HG03342 (cell line): ENCODE results near the gene ARID3B.

ENCODE experiments used
- ATAC-seq: cut with Tn5 transposase; IDR thresholded peaks from one replicate; pipeline ENCODE4 v1.9.1; 2021; ENCODE audit warnings: mild to moderate bottlenecking, moderate library complexity; ENCODE audit not compliant: unreplicated experiment

ARID3B gene

DNA sequence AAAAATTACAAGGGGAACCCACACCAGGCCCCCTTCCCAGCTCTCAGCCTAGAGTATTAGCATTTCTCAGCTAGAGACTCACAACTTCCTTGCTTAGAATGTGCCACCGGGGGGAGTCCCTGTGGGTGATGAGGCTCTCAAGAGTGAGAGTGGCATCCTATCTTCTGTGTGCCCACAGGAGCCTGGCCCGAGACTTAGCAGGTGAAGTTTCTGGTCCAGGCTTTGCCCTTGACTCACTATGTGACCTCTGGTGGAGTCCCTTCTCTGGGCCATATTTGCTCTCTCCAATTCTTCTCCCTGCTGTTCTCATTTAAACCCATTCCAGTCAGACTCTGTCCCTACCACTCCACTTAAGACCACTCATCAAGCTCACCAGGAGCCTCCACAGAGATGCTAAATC lies 92.8 kb downstream of the ARID3B start:
- ATAC-seq: no peak

DNA sequence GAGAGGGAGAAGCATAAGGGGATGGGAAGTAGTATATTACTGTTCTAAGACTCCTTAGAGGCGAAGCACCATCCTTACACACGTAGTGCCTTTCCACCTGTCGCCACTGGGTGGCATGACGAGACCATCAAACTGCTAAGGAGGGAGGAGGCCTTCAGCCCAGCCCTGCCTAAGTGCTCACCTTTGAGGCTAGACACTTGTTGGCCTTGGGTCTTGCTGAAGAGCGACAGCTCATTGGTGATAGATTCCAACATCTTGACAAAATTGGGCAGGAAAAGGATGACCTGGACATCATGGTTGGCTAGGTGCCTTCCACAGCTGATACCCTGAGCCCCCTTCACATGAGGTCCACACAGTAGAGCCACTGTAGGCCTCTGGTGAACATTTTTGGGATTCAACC lies 94.2 kb downstream of the ARID3B start:
- ATAC-seq: peak; percentile 57

DNA sequence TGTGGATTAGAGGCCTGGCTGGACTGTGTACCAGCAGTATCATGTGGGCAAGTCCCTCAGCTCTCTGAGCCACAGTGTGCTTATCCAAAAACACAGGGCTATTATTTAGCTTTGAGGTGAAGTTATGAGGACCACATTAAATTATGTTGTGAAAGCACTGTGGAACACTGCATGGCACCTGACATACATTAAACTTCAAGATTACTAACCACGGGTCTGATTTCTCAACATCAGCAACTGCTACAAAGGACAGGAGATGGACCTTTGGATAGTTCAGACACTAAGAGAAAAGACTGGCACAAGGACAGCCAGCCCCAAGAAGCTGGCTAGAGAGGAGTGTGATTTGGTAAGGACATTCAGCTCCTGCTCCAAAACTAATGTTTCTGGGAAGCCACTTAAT lies 96.0 kb downstream of the ARID3B start:
- ATAC-seq: no peak

DNA sequence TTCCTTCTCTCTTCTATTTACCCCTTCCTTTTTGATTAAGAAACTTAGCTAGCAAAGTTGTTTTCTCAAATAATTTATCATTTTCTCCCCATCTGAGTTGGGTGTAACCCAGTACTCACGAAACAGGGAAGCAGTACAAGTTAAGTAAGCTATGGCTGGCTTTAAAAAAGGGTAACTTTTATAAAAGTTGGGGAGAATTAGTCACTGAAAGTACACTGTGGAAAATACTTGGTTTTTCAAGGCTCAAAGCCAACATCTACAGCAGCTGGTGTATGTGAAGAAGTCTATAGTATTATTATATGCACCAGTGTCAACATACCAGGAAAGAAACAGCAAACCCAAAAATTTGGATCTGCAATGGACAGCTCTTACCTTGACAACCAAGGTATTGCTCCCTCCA lies 100.1 kb downstream of the ARID3B start:
- no peak for ATAC-seq

DNA sequence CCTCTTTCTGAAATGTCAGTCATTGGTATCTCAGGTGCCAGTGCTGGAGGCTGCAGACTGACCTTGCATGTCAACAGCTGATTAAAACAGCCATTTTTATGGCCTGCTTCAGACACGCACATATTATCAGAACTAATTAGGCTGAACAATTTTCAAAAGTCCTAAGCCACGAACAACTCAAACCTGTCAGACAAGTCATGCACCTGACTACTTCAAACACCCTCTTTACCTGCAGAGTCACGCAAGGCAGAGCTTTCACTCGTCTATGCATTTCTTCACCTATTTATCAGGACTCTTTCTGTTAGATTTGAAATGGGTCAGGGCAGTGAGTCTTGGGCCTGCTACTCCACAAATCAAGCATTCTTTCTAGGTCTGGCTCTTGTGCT lies 101.3 kb downstream of the ARID3B start:
- no peak for ATAC-seq

DNA sequence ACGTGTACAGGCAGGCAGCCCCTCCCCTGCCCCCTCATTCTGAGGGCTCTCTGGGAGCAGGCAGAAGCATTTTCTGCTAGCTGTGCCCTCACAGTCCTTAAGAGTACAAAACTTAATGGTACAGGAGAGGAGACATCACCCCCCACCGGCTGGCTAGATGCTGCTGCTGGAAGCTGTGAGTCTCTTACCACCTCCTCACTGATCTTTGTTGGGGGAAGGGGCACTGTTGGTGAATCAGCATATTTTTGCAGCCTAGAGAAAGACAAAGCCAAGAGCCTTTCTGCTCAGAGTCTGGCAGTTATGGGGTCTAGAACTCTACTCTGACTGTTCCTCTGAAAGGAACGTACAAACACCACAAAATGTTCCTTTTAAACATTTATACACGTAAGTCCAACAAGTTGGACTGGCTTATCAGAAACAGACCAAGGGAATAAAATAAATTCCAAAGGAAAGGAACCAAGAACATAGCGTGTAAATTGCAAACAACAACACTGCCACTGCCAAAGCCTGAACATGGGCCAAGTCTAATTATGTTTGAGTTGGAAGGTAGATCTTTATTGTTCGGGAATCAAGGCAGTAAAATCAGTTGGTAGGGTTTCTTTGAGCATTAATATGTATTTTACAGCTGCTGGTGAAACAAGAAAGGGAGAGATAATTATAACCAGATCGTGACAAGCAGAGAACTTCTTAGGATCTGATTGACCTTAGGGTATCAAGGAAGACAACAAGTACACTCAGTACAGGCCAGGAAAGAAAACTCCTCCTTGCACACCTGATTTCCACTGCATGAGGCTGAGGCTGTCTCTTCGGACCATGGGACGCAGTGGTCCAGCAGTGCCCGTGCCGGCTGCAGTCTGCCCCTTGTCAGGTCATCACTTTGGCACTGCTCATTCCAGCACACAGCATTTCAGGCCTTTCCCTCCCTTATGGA lies 102.0 kb downstream of the ARID3B start:
- no peak for ATAC-seq

DNA sequence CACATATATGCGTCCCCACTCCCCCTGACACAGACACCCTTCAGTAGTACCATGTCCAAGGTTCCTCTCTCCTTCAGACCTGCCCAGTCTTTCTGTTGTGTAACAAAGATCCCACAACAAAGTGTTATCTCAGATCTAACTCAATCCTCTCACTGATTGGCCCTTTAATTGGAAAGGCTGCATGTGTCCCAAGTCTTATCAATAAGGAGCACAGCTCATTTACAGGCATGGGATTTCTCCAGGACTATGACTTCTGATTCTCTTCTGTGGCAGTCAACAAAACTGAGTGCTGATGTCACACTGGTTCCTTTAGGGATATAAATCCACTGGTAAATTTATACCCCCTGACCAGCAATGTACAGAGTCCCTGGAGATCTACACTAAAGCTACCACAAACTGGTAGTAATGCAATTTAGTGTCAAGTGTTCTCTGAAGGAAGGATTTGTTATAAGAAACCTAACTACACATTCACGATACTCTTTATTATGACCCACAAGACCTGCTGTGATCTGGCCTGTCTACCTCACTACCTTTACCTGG lies 102.7 kb downstream of the ARID3B start:
- ATAC-seq: no peak

DNA sequence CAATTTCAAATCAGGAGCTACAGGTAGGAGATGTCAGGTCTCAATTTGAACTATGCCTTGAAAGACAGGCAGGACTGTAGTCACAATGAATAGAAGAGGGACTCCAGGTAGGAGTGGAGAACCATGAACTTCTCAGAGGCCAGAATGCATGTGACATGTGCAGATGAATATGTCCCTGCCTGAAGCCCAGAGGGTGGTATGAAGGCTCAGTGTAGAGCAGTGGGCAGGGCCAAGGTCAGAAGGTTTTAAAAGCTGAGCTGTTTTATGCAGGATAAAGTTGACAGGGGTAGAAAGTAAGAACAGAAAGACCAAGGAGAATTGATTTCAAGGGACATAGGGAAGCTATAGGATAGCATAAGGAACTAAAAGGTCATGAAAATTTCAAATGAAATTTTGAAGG lies 105.5 kb downstream of the ARID3B start:
- no peak for ATAC-seq
